CD4-positive, alpha-beta T cell treated with Interleukin-6 at 100 ng/mL for 8 hours (primary cell): Measurements from ENCODE around the gene H3-3A.

Experiments
- DNase-seq: peaks from one replicate; pipeline ENCODE4 v3.0.0-alpha.2; 2020; ENCODE audit warnings: mixed read lengths, low spot score

Gene H3-3A

DNA sequence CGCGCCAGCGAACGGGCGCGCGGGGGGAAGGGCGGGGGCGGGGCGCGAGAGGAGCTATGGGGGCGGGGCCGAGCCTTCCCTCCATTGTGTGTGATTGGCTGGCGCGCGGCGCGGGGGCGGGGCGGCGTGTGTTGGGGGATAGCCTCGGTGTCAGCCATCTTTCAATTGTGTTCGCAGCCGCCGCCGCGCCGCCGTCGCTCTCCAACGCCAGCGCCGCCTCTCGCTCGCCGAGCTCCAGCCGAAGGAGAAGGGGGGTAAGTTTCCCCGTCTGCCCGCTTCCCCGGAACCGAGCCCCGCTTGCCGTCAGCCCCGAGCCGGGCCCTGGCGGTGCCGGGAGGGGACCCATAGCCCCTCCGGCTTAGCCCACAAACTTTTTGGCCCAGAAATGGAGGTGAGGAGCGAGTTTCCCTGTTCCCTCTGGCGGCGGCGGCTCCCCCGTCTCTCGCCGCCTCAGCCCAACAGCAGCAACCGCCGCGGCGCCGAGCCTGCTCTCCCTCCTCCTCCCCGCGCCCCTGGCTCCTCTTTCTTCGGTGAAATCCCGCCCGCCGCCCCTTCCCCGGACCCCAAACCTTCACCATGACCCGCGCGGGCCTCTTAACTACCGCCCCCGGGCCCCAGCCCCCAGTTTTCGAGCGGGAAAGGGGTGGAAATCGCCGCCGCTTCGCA, at the start of gene H3-3A:
Gene H3-3A (plus strand): TSS at position 159 of the 666 bp plus-strand sequence. CDS start 1,636 bp downstream, outside the sequence.
- DNase-seq: peak; percentile 98

DNA sequence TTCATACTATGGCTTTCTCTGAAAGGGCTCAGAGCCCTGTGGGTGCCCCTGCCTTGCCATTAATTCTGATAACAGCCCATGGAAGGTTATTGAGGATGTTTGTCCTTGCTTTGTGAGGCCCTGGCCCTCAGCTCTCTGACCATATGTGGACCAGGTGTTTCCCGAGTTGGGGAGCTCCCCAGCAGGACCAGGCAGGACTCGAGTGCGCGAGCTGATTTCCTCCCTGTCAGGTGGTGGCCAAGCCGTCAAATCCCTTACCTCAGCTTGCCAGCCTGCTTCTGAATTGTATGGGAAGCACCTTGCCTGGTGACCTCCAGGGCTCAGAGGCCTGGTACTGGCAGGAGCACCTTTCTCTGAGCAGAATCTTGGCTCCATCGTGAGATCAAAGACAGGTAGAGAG, 45.4 kb upstream of the H3-3A start:
- DNase-seq: no peak

DNA sequence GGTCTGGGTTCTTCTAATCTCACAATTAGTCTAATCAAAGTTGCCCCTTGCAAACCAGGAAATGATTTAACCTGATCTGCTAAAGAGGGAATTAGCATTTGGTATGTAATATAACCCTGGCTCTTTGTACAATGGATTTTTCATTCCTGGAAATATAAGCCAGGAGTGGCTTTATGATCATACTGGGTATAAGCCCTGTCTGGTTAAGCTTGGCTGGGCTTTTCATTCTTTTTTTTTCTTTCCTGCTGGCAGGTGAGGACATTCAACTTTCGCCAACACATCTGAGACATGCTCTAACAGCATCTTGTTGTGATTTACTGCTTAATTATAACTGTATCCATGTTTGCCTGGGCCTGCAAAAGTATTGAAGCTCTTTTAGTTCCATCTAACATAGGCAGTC, 42.9 kb upstream of the H3-3A start:
- DNase-seq: no peak

DNA sequence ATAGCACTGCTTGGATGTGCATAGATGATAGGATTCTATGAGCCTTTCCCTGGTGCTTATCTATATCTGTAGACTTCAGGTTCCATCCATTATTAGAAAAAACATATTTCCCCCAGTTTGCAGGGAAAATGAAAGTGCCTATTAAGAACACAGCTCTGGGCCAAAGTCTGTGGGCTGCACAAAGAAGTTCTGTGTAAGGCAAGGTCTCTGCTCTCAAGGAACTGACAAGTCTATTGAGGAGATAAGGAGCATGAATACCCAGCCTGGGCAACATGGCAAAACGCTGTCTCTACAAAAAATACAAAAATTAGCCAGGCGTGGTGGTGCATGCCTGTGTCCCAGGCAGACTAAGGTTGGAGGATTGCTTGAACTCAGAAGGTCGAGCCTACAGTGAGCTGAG, 41.1 kb upstream of the H3-3A start:
- DNase-seq: no peak

DNA sequence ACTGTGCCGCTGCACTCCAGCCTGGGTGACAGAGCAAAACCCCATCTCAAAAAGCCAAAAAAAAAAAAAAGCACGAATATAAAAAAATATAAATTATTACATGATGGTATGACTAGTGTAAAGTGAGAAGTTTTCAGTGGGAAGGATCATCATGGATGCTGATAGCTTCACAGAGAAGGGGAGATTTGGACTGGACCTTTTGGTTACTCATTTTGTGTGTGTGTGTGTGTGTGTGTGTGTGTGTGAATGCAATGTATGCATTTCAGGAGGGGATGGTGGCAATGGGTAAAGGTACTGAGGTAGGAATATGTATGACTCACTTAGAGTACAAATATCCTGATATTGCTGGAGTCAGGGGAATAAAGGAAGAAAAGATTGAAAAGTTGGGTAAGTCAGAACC, 40.7 kb upstream of the H3-3A start:
- no peak for DNase-seq

DNA sequence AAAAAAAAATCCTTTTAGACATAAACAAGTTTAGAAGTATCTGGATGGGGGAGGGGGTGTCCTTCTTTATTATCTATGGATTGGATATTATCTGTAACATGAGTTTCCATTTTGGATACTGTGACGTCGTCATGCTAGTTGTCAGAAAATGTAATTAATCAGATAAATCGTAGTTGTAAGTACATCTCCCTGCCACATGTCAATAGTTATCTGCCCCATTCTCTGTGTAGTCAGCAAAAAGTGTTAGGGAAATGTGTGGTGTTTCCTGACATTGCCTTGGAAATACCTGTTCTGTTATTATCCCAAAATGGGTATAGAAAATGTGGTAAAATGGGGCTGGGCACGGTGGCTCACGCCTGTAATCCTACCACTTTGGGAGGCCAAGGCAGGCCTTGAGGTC, 38.8 kb upstream of the H3-3A start:
- no peak for DNase-seq

DNA sequence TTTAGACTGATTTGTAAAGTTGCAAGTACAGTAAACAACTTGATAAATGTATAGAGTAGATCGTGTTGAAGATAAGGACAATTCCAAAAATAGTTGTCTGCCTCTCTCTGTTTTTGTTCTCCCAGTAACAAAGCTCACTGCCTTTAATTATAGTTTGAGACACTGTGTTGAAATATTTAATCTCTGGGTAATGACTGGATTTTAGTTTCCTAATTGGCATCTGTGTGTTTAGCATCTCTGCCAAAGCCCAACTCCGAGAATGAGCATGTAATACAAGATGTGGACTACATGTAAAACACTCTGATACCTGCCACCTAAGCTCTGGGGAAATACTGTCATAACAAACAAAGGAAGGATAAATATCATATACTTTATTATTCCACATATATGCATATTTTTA, 35.7 kb upstream of the H3-3A start:
- DNase-seq: no peak

DNA sequence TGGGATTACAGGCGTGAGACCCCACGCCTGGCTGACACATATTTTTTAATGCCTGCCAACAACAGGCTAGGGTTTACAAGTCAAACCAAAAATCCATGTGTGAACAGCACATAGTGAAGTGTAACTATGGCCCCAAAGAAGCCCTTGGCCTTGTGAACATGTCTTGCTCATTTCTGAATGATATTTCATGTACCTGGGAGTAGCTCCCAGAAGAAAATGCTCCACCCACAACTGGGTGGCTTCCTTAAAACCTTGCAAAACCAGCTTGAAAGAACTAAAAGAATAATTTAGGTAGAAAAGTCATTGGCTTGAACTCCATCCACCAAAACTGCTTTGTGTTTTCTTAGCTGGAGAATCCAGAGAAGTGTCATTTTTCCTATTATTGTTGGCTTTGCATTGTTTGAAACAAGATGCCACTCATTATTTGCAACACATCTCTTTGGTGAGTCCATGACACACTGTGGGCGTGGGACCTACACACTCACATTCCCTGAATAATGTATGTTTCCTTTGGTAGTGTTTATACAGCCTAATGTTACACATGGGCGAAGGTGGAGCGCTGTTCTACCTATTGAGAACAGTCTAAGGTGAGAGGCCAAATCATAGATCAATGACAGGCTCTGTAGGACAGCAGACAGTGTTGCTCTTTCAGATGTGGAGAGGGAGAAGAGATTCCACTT, 34.8 kb upstream of the H3-3A start:
- DNase-seq: no peak

DNA sequence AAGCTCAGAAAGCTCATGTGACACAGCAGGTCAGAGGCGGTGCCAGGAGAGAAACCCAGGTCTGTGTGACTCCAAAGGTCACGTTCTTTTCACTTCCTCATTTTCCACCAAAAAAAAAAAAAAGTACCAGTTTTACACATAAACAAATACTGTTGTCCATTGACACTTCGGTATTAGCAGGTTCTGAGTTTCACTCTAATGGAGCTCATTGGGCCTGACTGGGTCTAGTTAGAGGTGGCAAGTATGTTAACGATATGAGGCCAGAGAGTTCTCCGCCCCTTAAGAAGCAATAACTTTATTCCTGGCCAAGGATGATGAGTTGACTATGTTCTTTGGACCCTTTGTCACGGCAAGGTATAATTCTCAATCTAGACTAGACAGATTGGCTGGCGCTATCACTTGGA, 33.4 kb upstream of the H3-3A start:
- no peak for DNase-seq

DNA sequence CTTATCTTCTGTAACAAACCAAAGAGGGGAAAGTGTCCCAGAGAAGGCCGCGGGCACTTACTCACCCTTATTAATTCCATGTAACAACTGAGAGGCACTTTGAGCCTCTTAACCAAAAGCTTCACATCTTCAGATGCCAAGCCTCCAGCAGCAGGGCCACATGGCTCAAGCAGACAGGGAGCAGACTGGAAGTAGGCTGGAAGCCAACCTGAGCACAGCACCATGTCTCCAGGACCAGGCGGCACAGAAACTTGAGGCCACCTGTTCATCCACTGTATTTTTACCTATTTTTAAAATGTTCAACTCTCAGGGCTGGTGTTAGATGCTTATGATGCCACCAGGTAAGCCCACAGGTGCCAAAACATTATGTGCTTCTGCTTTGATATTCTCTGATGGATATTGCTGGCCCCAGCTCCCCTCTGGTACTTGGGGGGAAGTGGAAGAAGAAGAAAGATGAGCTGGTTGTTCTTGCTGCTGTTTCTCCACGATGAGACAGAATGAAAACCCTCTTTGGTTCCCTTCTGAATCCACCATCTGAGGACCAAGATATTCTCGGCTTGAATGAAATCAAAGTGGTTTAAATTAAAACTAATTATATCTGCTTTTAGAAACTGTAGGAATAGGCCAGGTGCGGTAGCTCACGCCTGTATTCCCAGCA, 32.8 kb upstream of the H3-3A start:
- no peak for DNase-seq

DNA sequence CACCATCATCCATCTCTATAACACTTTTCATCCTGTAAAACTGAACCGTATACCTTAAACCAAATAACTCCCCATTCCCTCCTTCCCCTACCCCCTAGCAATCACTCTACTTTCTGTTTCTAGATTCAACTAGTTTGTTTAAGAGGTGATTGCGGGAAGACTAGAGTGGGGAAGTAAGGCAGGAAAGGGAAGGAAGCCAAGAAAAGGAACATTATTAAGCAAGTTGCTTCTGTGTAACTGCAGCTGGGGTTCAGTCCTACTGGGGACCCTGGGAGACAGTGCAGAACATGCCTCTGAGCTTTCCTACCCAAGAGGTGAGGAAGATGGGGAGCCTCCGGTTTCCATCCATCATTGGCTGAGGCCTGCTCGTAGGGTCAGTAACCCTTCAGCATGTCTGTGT, 28.9 kb upstream of the H3-3A start:
- no peak for DNase-seq

DNA sequence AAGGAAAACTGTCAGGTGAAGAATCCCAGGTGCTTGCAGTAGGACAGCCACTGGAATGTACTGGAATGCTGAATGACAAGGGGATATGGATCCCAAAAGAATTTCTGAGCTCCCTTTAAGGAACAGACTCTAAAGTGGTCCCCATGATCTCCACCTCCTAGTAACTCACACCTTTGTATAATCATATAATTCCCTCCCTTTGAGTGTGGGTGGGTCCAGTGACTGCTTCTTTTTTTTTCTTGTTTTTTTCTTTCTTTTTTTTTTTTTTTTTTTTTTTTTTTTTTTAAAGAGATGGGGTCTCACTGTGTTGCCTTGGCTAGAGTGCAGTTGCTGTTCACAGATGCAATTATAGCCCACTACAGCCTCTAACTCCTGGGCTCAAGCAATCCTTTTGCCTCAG, 28.5 kb upstream of the H3-3A start:
- DNase-seq: no peak

DNA sequence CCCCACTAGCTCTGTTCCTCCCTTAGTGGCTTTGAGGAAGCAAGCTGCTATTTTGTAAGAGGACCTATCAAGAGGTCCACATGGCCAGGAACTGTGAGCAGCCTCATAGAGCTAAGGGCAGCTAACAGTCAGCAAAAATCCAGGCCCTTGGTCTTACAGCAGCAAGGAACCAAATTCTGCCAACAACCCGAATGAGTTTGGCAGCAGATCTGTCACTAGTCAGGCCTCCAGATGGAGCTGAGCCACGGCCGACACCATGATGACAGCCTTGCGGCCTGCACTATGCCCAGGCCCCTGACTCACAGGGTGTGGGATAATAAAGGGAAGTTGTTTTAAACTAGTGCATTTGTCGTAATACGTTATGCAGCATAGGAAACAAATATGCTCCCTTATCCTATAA, 28.0 kb upstream of the H3-3A start:
- no peak for DNase-seq

DNA sequence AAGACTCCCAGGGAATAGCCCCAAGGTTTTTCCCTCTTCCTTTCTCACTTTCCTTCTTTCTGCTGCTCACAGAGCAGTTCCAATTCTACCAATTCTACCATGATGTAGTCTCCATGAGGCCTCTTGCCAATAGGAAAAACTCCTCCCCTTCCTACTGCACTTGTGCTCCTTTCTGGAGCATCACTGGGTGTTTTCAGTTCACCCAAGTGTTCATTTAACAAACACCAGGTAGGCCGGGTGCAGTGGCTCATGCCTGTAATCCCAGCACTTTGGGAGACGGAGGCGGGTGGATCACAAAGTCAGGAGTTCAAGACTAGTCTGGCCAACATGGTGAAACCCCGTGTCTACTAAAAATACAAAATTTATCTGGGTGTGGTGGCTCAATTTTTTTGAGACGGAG, 26.6 kb upstream of the H3-3A start:
- no peak for DNase-seq

DNA sequence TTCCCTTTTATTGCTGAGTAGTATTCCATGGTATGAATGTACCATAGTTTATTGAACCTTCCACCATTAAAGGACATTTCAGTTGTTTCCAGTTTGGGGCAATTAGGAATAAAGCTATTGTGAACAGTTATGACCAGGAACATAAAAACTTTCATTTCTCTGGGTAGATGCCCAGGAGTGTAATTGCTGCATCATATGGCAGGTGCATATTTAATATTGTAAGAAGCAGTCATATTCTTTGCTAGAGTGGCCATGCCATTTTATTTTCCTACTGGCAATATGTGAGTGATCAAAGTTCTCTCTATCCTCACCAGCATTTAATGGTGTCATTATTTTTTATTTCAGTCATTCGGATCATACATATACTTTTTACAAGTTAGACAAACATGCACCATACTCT, 23.9 kb upstream of the H3-3A start:
- DNase-seq: no peak

DNA sequence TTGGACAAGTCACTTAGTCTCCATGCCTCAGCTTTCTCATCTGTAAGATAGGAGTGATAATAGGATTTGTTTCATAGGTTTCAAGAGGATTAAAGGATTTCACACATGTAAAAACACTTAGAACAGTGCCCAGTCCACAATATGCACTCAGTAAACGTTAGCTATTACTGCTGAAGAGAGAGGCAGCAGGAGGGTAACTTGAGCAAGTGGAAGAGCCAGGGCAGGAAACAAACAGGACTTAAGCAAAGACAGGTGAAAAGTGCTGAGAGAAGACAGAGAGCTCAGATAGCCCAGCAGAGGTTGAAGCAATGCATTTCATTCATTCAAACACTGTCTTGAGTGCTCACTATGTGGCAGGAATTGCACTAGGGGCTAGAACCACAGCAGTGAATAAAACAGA, 21.1 kb upstream of the H3-3A start:
- no peak for DNase-seq

DNA sequence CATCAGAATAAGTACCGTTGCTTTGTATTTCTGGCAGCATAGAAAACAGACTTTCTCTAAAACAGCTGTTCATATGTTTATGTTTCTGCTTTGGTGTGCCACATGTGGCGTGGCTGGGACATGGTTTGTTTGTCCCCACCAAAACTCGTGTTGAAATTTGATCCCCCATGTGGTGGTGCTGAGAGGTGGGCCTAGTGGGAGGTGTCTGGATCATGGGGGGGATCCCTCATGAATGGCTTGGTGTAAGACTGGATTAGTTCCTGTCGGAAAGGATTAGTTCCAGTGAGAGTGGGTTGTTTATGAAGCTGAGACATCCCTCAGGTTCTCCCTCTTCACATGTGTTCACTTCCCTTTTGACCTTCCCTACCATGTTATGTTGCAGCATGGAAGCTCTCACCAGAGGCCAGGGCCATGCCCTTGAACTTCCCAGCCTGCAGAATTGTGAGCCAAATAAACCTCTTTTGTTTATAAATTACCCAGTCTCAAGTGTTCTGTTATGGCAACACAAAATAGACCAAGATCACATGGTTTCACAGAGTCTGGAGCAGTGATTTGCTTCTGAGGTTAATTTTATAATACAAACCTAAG, 17.9 kb upstream of the H3-3A start:
- no peak for DNase-seq

DNA sequence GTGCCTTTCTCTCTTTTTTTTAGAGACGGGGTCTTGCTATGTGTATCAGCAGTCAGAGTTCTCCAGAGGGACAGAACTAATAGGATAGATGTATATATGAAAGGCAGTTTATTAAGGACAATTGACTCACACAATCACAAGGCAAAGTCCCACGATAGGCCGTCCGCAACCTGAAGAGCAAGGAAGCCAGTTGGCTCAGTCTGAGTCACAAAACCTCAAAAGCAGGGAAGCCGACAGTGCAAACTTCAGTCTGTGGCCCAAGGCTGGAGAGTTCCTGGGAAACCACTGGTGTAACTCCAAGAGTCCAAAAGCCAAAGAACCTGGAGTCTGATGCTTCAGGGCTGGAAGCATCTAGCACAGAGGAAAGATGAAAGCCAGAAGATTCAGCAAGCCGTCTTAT, 16.3 kb upstream of the H3-3A start:
- DNase-seq: no peak

DNA sequence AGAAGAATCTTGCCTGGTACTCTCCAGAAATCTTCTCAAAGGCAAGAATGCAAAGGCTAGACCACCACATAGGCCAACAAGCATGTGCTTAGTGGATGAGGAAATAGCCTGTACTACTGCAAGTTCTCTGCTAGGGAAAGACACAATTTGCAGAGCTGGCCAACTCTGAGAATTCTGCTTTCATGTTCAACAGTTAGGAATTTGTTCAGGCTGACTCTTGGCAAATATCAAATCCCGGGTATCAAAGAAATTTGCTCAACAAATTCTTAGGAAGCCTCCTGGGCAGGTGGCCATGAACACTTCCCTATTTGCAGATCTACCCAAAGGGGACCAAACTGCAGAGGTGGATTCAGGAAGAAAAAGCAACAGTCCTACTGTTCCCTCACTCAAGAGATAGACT, 15.0 kb upstream of the H3-3A start:
- DNase-seq: no peak

DNA sequence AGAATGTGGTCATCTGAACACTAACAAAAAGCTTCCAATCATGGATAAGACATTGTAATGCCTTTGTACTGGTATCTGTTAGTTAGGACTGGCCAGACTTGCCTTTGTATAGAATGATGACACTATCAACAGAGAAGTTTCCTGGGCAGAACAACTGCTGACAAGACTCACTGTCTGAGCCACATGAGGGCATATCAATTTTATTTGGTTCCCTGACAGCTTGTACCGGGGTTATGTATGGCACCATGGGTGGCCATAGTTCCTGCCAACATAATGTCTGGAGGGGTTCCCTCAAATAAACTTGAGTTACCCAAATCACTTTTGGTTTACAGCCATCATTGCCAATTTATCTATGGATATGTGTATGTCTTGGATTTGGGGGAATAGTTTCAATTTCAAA, 13.6 kb upstream of the H3-3A start:
- no peak for DNase-seq

DNA sequence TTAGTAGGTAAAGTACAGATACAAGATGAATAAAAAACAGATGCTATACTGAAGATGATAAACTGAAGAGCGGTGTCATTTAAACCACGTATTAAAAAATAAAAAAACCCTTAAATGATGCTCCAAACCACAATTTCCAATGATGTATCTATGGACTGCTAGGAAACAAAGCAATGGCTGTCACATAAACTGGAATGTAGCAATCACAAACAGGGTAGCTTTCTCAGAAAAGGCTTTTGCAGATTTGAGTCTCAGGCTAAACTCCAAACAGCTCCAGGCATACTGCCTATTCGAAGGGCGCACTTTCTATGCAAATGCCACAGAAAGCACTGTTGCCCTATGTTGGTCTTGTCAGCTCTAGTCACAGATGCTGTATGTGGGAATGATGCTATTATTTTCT, 12.4 kb upstream of the H3-3A start:
- no peak for DNase-seq

DNA sequence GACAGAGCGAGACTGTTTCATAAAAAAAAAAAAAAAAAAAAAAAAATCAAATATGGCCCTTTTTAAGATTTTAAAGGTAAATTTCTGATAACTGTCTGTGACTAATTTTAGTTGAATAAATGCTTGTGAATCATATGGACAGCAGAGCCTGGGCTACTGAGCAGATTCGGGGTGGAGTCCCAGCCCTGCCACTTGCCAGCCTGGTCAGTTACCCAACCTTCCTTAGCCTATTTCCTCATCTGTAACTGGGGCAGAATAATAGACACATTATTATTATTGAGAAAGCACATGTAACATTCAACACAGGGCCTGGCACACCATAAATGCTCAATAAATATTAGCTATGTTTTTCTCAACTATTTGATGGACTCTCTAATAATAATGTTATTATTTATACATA, 11.2 kb upstream of the H3-3A start:
- DNase-seq: no peak

DNA sequence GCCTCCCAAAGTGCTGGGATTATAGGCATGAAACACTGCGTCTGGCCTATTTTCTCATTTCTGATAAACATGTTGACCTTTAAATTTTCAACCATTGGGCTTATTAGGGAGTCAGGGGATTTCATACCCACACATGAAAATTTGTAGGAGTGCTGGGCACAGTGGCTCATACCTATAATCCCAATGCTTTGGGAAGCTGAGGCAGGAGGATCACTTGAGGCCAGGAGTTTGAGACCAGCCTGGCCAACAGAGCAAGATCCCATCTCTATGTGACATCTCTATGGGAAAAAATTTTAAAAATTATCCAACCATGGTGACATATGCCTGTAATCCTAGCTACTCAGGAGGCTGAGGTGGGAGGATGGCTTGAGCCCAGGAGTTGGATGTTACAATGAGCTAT, 10.5 kb upstream of the H3-3A start:
- no peak for DNase-seq
